HG02840 (cell line): Measurements from ENCODE around the gene CENPH.
A peak's percentile ranks its signal among the peaks of the same experiment; 100 is the strongest.
"Not testable (repeated sequence)": the region's sequence is repeated elsewhere in the genome, so short reads cannot be mapped to it uniquely, and the experiment has no call there.

Source experiments
- ATAC-seq: cut with Tn5 transposase; IDR thresholded peaks from one replicate; pipeline ENCODE4 v1.9.1; 2021; ENCODE audit warnings: mild to moderate bottlenecking, moderate library complexity, moderate number of reproducible peaks; ENCODE audit not compliant: unreplicated experiment, low FRiP score

The CENPH gene, protein sequence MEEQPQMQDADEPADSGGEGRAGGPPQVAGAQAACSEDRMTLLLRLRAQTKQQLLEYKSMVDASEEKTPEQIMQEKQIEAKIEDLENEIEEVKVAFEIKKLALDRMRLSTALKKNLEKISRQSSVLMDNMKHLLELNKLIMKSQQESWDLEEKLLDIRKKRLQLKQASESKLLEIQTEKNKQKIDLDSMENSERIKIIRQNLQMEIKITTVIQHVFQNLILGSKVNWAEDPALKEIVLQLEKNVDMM

DNA sequence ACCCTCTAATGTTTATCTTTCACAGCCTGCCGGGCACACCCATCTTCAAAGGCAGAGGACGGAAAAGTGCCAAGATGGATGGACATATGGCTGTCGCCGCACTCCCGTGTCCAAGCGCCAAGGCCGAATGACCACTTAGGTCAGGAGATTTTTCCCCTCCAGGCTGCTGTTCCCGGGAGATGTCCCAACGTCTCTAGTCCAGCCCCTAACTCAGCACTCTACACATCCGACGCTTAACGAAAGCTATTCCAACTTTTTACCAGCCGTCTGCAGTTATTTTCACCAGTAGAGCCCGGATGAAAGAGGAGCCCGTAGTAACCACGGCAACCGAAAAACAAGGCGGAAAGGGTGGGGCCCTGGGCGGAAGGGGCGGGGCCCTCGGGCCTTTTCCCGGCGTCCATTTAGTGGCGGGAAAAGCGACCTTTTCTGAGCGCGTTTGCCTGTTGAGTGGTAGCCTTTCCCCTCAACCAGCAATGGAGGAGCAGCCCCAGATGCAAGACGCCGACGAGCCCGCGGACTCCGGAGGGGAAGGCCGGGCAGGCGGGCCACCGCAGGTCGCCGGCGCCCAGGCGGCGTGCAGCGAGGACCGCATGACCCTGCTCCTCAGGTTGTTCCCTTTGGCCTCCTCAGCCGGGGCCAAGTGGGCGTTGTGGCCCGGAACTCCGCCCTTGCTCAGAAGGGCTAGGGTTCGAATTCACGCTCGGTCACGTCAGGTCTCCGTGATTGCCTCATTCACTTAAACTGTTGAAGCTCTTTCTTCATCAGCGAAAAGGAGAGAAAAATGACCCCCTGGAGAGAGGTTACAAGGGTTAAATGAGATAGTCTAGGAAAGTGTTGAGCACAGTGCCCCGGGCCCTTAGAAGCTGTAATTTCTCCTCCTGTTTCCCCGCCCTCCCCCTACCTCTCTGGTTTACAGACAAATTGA lies at the start of gene CENPH:
Gene CENPH (plus strand): TSS at position 422 of the 925 bp plus-strand sequence. CDS start 52 bp downstream, at position 474.
- ATAC-seq = peak; percentile 93

GRCh38 chr5:69140239-69140638 lies 49.1 kb upstream of the CENPH start:
- not testable (repeated sequence) for ATAC-seq

DNA sequence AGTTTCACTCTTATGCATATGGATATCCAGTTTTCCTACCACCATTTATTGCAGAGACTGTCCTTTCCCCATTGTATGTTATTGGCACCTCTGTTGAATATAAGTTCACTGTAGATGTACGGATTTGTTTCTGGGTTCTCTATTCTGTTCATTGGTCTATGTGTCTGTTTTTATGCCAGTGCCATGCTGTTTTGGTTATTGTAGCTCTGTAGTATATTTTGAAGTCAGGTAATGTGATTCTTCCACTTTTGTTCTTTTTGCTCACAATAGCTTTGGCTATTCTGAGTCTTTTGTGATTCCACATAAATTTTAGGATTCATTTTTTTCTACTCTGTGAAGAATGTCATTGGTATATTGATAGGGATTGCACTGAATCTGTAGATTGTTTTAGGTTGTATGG lies 48.6 kb upstream of the CENPH start:
- ATAC-seq = no peak

- not testable (repeated sequence) for ATAC-seq
Measured at GRCh38 chr5:69148576-69148975, 40.8 kb upstream of the CENPH start.

DNA sequence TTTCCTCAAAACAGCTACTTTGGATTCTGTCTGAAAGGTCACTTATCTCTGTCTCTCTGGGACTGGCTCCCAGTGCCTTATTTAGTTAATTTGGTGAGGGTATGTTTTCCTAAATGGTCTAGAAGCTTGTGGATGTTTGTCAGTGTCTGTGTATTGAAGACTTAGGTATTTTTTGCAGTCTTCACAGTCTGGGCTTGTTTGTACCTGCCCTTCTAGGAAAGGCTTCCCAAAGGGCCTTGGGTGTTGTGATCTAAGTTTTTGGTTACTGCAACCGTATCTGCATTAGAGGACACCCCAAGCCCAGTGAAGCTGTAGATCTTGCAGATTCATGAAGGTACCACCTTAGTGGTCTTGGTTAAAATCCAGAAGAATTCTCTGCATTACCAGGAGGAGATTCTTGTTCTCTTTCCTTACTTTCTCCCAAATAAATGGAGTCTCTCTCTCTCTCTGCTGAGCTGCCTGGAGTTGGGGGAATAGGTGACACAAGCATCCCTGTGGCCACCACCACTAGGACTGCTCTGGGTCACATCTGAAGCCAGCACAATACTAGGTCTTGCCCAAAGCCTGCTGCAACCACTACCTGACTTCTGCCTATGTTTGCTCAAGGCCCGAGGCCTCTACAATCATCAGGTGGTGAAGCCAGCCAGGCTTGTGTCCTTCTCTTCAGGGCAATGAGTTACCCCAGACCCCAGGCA lies 40.3 kb upstream of the CENPH start:
- ATAC-seq = no peak

DNA sequence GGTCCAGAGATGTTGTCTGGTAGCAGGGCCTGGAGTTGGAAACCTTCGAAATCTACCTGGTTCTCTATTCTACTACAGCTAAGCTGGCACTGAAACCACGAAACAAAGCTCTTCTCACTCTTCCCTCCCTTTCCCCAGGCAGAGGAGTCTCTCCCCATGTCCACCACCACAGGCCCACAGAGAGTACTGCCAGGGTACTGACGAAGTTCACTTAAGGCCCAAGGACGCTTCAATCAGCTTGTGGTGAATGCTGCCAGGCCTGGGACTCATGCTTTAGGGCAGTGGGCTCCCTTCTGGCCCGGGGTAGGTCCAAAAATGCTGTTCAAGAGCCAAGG lies 39.7 kb upstream of the CENPH start:
- ATAC-seq = no peak

- ATAC-seq = no peak
Measured at GRCh38 chr5:69152731-69153130, 36.7 kb upstream of the CENPH start.

DNA sequence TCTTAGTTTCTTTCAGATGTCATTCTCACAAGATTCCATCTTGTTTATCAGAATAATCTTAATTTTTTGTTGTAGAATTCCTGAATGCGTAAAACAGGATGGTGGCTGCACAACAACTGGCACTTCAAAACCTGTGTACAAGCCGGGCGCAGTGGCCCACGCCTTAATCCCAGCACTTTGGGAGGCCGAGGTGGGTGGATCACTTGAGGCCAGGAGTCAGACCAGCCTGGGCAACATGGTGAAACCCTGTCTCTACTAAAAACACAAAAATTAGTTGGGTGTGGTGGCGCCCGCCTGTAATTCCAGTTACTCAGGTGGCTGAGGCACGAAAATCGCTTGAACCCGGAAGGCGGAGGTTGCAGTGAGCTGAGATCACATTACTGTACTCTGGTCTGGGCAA lies 32.9 kb upstream of the CENPH start:
- no peak for ATAC-seq

DNA sequence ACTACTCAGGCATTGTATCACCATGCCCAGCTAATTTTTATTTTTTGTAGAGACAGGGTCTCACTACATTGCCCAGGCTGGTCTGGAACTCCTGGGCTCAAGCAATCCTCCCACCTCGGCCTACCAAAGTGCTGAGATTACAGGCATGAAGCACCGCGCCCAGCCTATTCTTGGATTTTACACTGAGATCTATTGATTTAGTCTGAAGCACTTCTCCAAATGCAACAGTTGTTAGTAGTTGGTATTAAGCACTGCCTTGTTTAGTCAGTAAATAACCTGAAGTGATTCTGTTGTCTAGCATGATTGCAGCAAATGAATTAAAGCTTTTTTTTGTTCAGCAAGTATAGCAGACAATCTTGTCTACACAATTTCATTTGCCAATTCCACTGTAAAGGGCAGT lies 31.3 kb upstream of the CENPH start:
- no peak for ATAC-seq

- ATAC-seq = no peak
Measured at GRCh38 chr5:69160651-69161050, 28.7 kb upstream of the CENPH start.

GRCh38 chr5:69166686-69167492 lies 22.5 kb upstream of the CENPH start, which contains the start of gene CCNB1:
Gene CCNB1, plus strand, starts transcription at chr5:69167150. Its CDS starts 113 bp downstream, at chr5:69167263.
- peak; percentile 100 for ATAC-seq

GRCh38 chr5:69167493-69167855 lies 21.9 kb upstream of the CENPH start:
- ATAC-seq = no peak

GRCh38 chr5:69167929-69168328 lies 21.5 kb upstream of the CENPH start:
- no peak for ATAC-seq

DNA sequence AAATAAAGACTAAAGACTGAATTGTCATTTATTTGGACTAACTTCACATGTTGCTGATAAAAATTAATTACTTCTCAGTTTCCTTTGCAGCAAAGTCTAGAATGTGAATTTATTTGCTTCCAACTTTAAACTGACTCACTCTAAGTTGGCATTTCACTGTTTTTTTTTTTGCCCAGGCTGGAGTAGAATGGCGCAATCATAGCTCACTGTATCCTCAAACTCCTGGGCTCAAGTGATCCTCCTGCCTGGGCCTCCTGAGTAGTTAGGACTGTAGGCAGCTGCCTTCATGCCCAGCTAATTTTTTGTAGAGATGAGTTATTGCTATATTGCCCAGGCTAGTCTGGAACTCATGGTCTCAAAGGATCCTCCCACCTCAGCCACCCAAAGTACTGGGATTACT lies 18.9 kb upstream of the CENPH start:
- no peak for ATAC-seq

DNA sequence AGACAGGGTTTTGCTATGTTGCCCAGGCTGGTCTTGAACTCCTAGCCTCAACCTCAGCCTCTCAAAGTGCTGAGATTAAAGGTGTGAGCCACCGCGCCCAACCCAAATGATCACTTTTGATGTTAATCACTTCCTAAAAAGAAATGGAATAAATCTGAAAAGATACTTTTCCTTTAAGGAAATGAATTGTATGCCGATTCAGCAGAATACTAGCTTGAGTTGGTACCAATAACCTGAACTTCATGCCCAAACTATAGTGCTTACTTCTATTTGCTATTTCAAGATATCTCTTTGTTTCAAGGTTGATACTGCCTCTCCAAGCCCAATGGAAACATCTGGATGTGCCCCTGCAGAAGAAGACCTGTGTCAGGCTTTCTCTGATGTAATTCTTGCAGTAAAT lies 18.4 kb upstream of the CENPH start:
- no peak for ATAC-seq

DNA sequence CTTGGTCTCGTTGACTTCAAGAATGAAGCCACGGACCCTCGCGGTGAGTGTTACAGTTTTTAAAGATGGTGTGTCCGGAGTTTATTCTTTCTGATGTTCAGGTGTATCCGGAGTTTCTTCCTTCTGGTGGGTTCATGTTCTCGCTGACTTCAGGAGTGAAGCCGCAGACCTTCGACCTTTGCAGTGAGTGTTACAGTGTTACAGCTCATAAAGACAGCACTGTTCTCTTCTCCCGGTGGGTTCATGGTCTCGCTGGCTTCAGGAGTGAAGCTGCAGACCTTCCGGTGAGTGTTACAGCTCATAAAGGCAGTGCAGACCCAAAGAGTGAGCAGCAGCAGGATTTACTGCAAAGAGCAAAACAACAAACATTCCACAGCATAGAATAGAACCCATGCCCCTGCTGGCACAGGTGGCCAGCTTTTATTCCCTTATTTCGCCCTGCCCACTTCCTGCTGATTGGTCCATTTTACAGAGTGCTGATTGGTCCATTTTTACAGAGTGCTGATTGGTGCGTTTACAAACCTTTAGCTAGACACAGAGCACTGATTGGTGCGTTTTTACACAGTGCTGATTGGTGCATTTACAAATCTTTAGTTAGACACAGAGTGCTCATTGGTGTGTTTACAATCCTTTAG lies 7.6 kb upstream of the CENPH start:
- ATAC-seq = not testable (repeated sequence)

DNA sequence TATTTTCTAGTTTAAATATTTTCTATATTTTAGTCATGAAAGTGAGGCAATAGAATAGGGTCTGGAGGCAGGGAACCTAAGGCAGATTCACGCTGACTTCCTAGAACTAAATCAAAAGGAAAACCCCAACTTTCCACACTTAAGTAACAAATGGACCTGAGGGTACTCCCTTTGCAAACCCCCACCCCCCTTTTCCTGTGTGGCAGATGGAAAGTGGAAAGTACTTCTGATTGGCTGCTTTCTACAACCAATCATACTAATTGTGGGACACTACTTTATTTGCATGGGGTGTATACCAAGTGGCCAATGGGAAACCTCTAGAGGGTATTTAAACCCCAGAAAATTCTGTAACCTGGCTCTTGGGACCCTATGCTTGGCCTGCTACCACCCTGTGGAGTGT lies 4.8 kb upstream of the CENPH start:
- no peak for ATAC-seq

GRCh38 chr5:69187342-69187741 lies 2.0 kb upstream of the CENPH start:
- ATAC-seq = no peak

DNA sequence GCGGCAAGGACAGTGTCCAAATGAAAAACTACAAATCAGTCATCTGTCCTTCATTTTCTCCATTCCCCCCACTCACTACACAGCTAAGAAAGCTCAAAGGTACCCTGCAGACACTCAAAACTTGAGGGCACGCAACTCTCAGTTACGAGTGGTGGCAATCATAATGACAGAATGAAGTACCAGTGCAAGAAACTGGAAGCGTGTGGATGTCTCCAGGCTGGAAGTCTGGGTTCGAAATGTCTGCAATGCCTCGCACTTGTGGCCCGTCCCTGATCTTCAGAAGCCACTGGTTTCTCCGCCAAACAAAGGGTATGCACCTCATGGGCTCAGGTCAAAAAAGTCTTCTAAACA lies 597 bp upstream of the CENPH start:
- ATAC-seq = no peak

DNA sequence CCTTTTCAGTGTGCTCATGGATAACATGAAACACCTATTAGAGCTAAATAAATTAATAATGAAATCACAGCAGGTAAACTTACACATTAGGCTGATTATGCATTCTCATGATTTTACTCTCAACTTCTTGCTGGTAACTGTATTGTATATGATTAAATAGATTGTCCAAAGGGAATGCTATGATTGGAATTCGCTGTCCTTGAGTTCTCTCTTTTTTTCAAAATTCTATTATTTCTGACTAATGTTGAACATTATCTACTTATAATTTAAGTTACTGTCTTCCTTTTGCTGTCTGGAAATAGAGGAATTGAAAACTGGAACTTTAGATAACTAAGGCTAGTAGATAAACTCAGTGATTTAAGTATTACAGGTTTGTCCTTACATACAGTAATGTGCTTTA lies 13.1 kb downstream of the CENPH start:
- no peak for ATAC-seq
